ENCODE measurements around the gene TRAPPC10.

Gene TRAPPC10

DNA sequence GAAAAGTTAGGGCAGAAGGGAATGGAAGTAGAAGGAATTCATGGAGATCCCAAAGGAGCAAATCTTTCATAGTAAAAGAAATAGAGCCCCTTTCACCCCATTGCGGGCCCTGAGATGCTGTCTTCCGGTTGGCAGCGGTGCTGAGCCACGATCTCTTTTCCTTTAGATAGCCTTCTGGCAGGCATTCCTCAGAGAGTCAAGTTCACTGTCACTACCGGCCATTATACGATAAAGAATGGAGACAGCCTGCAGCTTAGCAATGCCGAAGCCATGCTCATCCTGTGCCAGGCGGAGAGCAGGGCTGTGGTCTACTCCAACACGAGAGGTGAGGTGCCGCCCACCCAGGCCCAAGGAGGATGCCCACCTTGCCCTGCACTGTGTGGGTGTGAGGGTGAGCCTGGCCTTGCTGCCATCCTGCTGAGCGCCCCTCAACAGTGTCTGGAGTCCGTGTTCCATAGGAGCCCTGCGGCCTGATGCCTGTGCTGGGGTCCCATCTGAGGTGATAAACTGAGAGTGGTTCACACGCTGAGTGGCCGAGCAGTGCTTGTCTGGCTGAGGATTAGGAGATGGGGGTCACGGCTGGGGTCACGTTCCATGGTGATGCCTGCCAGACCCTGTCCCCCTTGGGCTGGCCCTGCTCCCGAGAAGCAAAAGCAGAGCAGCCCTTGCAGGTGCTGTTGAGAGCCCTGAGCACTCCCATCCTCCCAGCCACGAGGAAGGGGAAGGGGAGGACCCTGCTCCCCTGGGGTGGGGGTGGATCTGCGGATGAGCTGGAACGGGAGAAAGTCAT lies 74.7 kb downstream of the TRAPPC10 start:
- Histone ChIP-seq H2BK120ac (ENCODE audit: low read depth, low read length) (no peak overlapping the region), H3K18ac (ENCODE audit: low read length) (no peak overlapping the region), H3K4me1 (ENCODE audit: control insufficient read depth in 2 of 2, insufficient read depth in 1 of 2, low read depth in 1 of 2, low read length in 2 of 2) (no peaks in the 10 kb centered on the region), H2AK5ac (ENCODE audit: low read depth, low read length) (no peak overlapping the region), H3K79me1 (ENCODE audit: low read depth, low read length) (peaks cover 8% of the 10 kb centered on the region), H3K36me3 (replicated peaks in 1 of 2; ENCODE audit: control insufficient read depth in 2 of 2, insufficient read depth in 2 of 2, low read length in 2 of 2) (peaks cover 49 to 96% of the 10 kb centered on the region in 2 donors), H3K4me3 (ENCODE audit: low read length in 2 of 2) (peak overlapping the region in 1 of 2 donors; percentile 41), H3K27me3 (ENCODE audit: control insufficient read depth in 3 of 3, insufficient read depth in 3 of 3, low read depth in 1 of 3, low read length in 3 of 3) (no peaks in the 10 kb centered on the region), H3K4me2 (ENCODE audit: insufficient read depth, low read length, poor library complexity, severe bottlenecking) (no peak overlapping the region), H3K23ac (ENCODE audit: low read depth, low read length, poor library complexity) (peak overlapping the region; percentile 27), H3K9me3 (replicated peaks in 1 of 2; ENCODE audit: control insufficient read depth in 2 of 2, insufficient read depth in 1 of 2, low read depth in 1 of 2, low read length in 2 of 2) (no peaks in the 10 kb centered on the region), H3K4ac (ENCODE audit: low read length) (no peak overlapping the region), H2BK5ac (ENCODE audit: low read length) (no peak overlapping the region), H3K9ac (ENCODE audit: low read depth, low read length, poor library complexity) (peak overlapping the region; percentile 15), H4K91ac (ENCODE audit: low read depth, low read length, poor library complexity) (no peak overlapping the region), H3K14ac (ENCODE audit: low read length) (no peak overlapping the region), H2BK12ac (ENCODE audit: low read length) (no peak overlapping the region), H4K8ac (ENCODE audit: low read depth, low read length) (no peak overlapping the region), H2BK15ac (ENCODE audit: low read length) (no peak overlapping the region), H2AFZ (ENCODE audit: low read length) (no peak overlapping the region), H3K27ac (replicated peaks; ENCODE audit: low read length) (no peak overlapping the region)
- DNase-seq (ENCODE audit: low spot score), result no peak
- WGBS, 2 donors (ENCODE audit: extremely low coverage in 2 of 2, insufficient read length in 2 of 2, insufficient replicate concordance in 1 of 2), result no CpG with 5 or more reads among the region's 21 CpGs

DNA sequence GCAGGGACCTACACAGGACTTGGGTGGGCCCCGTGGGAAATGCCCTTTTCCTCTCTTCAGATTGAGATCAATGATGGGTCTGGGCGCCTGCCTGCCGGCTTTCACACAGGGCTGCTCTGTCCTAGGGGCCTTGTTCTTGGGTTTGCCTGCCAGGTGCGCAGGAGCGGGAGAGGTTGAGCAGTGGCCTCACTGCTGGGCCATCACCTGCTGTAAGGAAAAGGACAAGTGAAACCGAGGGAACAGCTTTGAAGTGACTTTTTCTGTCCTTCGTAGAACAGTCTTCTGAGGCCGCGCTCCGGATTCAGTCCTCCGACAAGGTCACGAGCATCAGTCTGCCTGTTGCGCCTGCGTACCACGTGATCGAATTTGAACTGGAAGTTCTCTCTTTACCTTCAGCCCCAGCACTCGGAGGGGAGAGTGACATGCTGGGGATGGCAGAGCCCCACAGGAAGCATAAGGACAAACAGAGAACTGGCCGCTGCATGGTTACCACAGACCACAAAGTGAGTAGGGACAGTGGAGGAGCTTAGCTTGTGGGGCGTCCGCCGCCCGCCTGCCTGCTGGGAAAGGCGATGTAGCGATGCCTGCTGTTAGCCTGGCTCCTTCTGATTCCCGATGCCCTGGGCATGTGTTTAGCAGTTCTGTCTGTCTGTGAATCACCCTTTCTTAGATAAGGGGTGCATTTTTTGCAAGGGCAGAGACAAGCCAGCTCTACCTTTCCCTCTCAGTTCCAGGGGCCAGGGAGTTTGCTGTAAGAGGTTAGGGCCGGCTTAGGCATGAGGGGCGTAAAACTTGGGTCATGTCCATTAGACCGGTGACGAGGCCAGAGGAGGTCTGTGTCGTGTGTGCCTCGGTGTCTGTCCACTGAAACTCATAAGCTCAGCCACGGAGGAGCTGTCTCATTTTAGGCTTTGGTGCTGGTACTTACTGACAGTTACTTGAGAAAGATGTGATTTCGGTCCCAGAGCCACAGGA lies 75.6 kb downstream of the TRAPPC10 start:
- Histone ChIP-seq H2BK120ac (ENCODE audit: low read depth, low read length) (no peak overlapping the region), H2BK15ac (ENCODE audit: low read length) (no peak overlapping the region), H3K23ac (ENCODE audit: low read depth, low read length, poor library complexity) (peak overlapping the region; percentile 26), H2AK5ac (ENCODE audit: low read depth, low read length) (no peak overlapping the region), H3K4me1 (ENCODE audit: control insufficient read depth in 2 of 2, insufficient read depth in 1 of 2, low read depth in 1 of 2, low read length in 2 of 2) (no peaks in the 10 kb centered on the region), H4K8ac (ENCODE audit: low read depth, low read length) (no peak overlapping the region), H3K79me1 (ENCODE audit: low read depth, low read length) (peaks cover 7% of the 10 kb centered on the region), H3K27ac (replicated peaks; ENCODE audit: low read length) (no peak overlapping the region), H4K91ac (ENCODE audit: low read depth, low read length, poor library complexity) (no peak overlapping the region), H3K18ac (ENCODE audit: low read length) (no peak overlapping the region), H3K27me3 (ENCODE audit: control insufficient read depth in 3 of 3, insufficient read depth in 3 of 3, low read depth in 1 of 3, low read length in 3 of 3) (no peaks in the 10 kb centered on the region), H2AFZ (ENCODE audit: low read length) (no peak overlapping the region), H3K9ac (ENCODE audit: low read depth, low read length, poor library complexity) (no peak overlapping the region), H3K9me3 (replicated peaks in 1 of 2; ENCODE audit: control insufficient read depth in 2 of 2, insufficient read depth in 1 of 2, low read depth in 1 of 2, low read length in 2 of 2) (no peaks in the 10 kb centered on the region), H3K4me2 (ENCODE audit: insufficient read depth, low read length, poor library complexity, severe bottlenecking) (no peak overlapping the region), H3K4me3 (ENCODE audit: low read length in 2 of 2) (no peak overlapping the region), H3K36me3 (replicated peaks in 1 of 2; ENCODE audit: control insufficient read depth in 2 of 2, insufficient read depth in 2 of 2, low read length in 2 of 2) (peaks cover 50 to 94% of the 10 kb centered on the region in 2 donors), H2BK5ac (ENCODE audit: low read length) (no peak overlapping the region), H2BK12ac (ENCODE audit: low read length) (no peak overlapping the region), H3K14ac (ENCODE audit: low read length) (no peak overlapping the region), H3K4ac (ENCODE audit: low read length) (no peak overlapping the region)
- no peak for DNase-seq (ENCODE audit: low spot score)
- no CpG with 5 or more reads among the region's 33 CpGs for WGBS, 2 donors (ENCODE audit: extremely low coverage in 2 of 2, insufficient read length in 2 of 2, insufficient replicate concordance in 1 of 2)

DNA sequence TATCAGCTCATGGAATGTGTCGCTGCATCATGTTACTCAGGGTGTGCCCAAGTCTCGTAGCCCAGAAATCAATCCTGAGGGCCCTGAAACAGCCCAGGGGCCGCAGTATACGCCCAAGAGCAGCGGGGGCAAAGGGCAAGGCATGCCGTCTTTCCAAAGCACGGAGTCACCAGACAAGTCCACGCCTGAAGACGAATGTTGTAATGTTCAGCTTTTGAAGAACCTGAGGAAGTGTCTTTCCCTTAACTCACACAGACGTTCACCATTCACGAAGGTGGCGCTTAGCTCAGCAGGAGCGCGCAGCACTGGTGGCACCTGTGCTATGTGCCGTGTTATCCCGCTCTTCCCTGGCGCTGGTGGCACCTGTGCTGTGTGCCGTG lies 76.3 kb downstream of the TRAPPC10 start:
- Histone ChIP-seq H3K9ac (ENCODE audit: low read depth, low read length, poor library complexity) (peak overlapping the region; percentile 63), H3K4me1 (ENCODE audit: control insufficient read depth in 2 of 2, insufficient read depth in 1 of 2, low read depth in 1 of 2, low read length in 2 of 2) (no peaks in the 10 kb centered on the region), H3K27me3 (ENCODE audit: control insufficient read depth in 3 of 3, insufficient read depth in 3 of 3, low read depth in 1 of 3, low read length in 3 of 3) (no peaks in the 10 kb centered on the region), H2AFZ (ENCODE audit: low read length) (no peak overlapping the region), H4K8ac (ENCODE audit: low read depth, low read length) (no peak overlapping the region), H2BK5ac (ENCODE audit: low read length) (no peak overlapping the region), H2BK120ac (ENCODE audit: low read depth, low read length) (no peak overlapping the region), H3K36me3 (replicated peaks in 1 of 2; ENCODE audit: control insufficient read depth in 2 of 2, insufficient read depth in 2 of 2, low read length in 2 of 2) (peaks cover 48 to 93% of the 10 kb centered on the region in 2 donors), H3K18ac (ENCODE audit: low read length) (no peak overlapping the region), H3K9me3 (replicated peaks in 1 of 2; ENCODE audit: control insufficient read depth in 2 of 2, insufficient read depth in 1 of 2, low read depth in 1 of 2, low read length in 2 of 2) (no peaks in the 10 kb centered on the region), H3K4me2 (ENCODE audit: insufficient read depth, low read length, poor library complexity, severe bottlenecking) (no peak overlapping the region), H3K4ac (ENCODE audit: low read length) (no peak overlapping the region), H3K14ac (ENCODE audit: low read length) (peak overlapping the region; percentile 95), H3K23ac (ENCODE audit: low read depth, low read length, poor library complexity) (no peak overlapping the region), H2BK12ac (ENCODE audit: low read length) (no peak overlapping the region), H3K4me3 (ENCODE audit: low read length in 2 of 2) (no peak overlapping the region), H4K91ac (ENCODE audit: low read depth, low read length, poor library complexity) (no peak overlapping the region), H2AK5ac (ENCODE audit: low read depth, low read length) (no peak overlapping the region), H2BK15ac (ENCODE audit: low read length) (no peak overlapping the region), H3K27ac (replicated peaks; ENCODE audit: low read length) (no peak overlapping the region), H3K79me1 (ENCODE audit: low read depth, low read length) (peaks cover 5% of the 10 kb centered on the region)
- no peak for DNase-seq (ENCODE audit: low spot score)
- WGBS, 2 donors (ENCODE audit: extremely low coverage in 2 of 2, insufficient read length in 2 of 2, insufficient replicate concordance in 1 of 2), result no CpG with 5 or more reads among the region's 18 CpGs
